ENCODE data around the gene EIF4G3. TPM values are rescaled to one million over a fixed set of nuclear protein-coding genes. Genes with fewer than 3 reads are reported as not detected.

Gene EIF4G3
- total and polyA plus RNA-seq, 9 of the 15 experiments (the other 6 are each of a cell fraction or from before 2014, with no cell fraction given) = 6.7 to 40.5 (median 32.1) TPM

- Histone ChIP-seq H3K27me3 (ENCODE audit: control insufficient read depth in 2 of 2, insufficient read depth in 2 of 2, low read length in 2 of 2) (no peaks in the 10 kb centered on the region), H3K9ac (ENCODE audit: insufficient read depth in 1 of 2, low read depth in 2 of 2, low read length in 2 of 2) (no peak overlapping the region), H3K4me3 (no peak overlapping the region), H3K4me1 (replicated peaks in 1 of 2; ENCODE audit: control insufficient read depth in 2 of 2, insufficient read depth in 2 of 2, low read length in 2 of 2) (no peaks in the 10 kb centered on the region), H3K4me2 (ENCODE audit: insufficient read depth, low read length) (no peak overlapping the region), H4K20me1 (replicated peaks; ENCODE audit: control insufficient read depth, insufficient read depth, low read length) (no peaks in the 10 kb centered on the region), H3K36me3 (ENCODE audit: control insufficient read depth, insufficient read depth, low read length) (no peaks in the 10 kb centered on the region), H3K79me2 (ENCODE audit: control insufficient read depth, insufficient read depth, low read length) (no peaks in the 10 kb centered on the region), H3K9me1 (ENCODE audit: control insufficient read depth, insufficient read depth, low read length) (no peaks in the 10 kb centered on the region), H3K9me3 (replicated peaks; ENCODE audit: control insufficient read depth, insufficient read depth, low read depth, low read length) (no peaks in the 10 kb centered on the region), H2AFZ (ENCODE audit: low read depth, low read length) (no peak overlapping the region), H3K27ac (ENCODE audit: extremely low read depth, low read depth, low read length) (no peak overlapping the region)
- FAIRE-seq = no peak
- ChIA-PET POLR2A (interaction anchor here (1.3 kb wide), 1 partner anchor 41 kb away, joined by 3 read pairs; no protein-coding TSS in a partner anchor), CTCF (ENCODE audit: low intra/inter-chr PET ratio) (no interaction called here)
- ATAC-seq = no peak
- DNase-seq (ENCODE audit: extremely low read depth in 1 of 4, low spot score in 3 of 4) = no peak
- no TSS peak for BruUV-seq (replicated peaks)
- intact Hi-C loops (cut with micrococcal nuclease) (no loop called here), in situ Hi-C loops (cut with MboI) (no loop called here)
- 77% methylated on average over 2 of the region's 2 CpGs for WGBS (ENCODE audit: insufficient coverage, low coverage, missing lambda C conversion rate)
- TF ChIP-seq ZNF512 (tag; IDR thresholded peaks at IDR 0.05) (0 out of 2 replicates have a peak, but pooled peaks have one; percentile 35), KDM4B (IDR thresholded peaks at IDR 0.05; ENCODE audit: borderline replicate concordance in 2 of 2, low read depth in 1 of 2) (no peak)
Measured at GRCh38 chr1:20947409-20947808, 229.3 kb downstream of the EIF4G3 start.

GRCh38 chr1:20936621-20937020 is 240.1 kb downstream of the EIF4G3 start:
- DNase-seq (ENCODE audit: extremely low read depth in 1 of 4, low spot score in 3 of 4) = no peak
- WGBS (ENCODE audit: insufficient coverage, low coverage, missing lambda C conversion rate) = 94% methylated on average over 2 of the region's 2 CpGs
- H3K9ac ChIP-seq (ENCODE audit: insufficient read depth in 1 of 2, low read depth in 2 of 2, low read length in 2 of 2) = no peak overlapping the region
- ATAC-seq = no peak
- no peaks in the 10 kb centered on the region for H3K9me1 ChIP-seq (ENCODE audit: control insufficient read depth, insufficient read depth, low read length)
- in situ Hi-C loops (cut with MboI) = no loop called here
- H3K4me3 ChIP-seq = no peak overlapping the region
- no TSS peak for BruUV-seq (replicated peaks)
- H3K79me2 ChIP-seq (ENCODE audit: control insufficient read depth, insufficient read depth, low read length) = no peaks in the 10 kb centered on the region
- no peak overlapping the region for H2AFZ ChIP-seq (ENCODE audit: low read depth, low read length)
- CTCF ChIA-PET (ENCODE audit: low intra/inter-chr PET ratio) = no interaction called here
- H3K4me2 ChIP-seq (ENCODE audit: insufficient read depth, low read length) = no peak overlapping the region
- peaks cover 7% of the 10 kb centered on the region; the same call in 2 of the 3 replicates for H3K36me3 ChIP-seq (ENCODE audit: control insufficient read depth, insufficient read depth, low read length)
- FAIRE-seq = no peak
- no peaks in the 10 kb centered on the region for H3K9me3 ChIP-seq (replicated peaks; ENCODE audit: control insufficient read depth, insufficient read depth, low read depth, low read length)
- no peak overlapping the region for H3K27ac ChIP-seq (ENCODE audit: extremely low read depth, low read depth, low read length)
- no peaks in the 10 kb centered on the region for H3K4me1 ChIP-seq (replicated peaks in 1 of 2; ENCODE audit: control insufficient read depth in 2 of 2, insufficient read depth in 2 of 2, low read length in 2 of 2)
- intact Hi-C loops (cut with micrococcal nuclease) = no loop called here
- no peaks in the 10 kb centered on the region for H4K20me1 ChIP-seq (replicated peaks; ENCODE audit: control insufficient read depth, insufficient read depth, low read length)
- H3K27me3 ChIP-seq (ENCODE audit: control insufficient read depth in 2 of 2, insufficient read depth in 2 of 2, low read length in 2 of 2) = no peaks in the 10 kb centered on the region
- POLR2A ChIA-PET = interaction anchor here (0.7 kb wide), 1 partner anchor 44 kb away, joined by 4 read pairs; no protein-coding TSS in a partner anchor
- no peak for TF ChIP-seq NR2C2 (CRISPR knock-in tag; IDR thresholded peaks at IDR 0.05)
- TF ChIP-seq NR2C2 (tag; IDR thresholded peaks at IDR 0.05) = no peak
- TF ChIP-seq RHOXF2B (CRISPR knock-in tag; conservative IDR thresholded peaks at IDR 0.05) = no peak
- TF ChIP-seq ZNF175 (CRISPR knock-in tag; IDR thresholded peaks at IDR 0.05; ENCODE audit: low read depth) = no peak
- no peak for TF ChIP-seq BRCA1 (IDR thresholded peaks at IDR 0.05)
- TF ChIP-seq BRCA1 (CRISPR knock-in tag; IDR thresholded peaks at IDR 0.05) = no peak
- TF ChIP-seq PRDM10 (IDR thresholded peaks at IDR 0.05; ENCODE audit: partially characterized antibody) = no peak
- no peak for TF ChIP-seq ZNF165 (CRISPR knock-in tag; IDR thresholded peaks at IDR 0.05; ENCODE audit: borderline replicate concordance)
- no peak for TF ChIP-seq ETV5 (CRISPR knock-in tag; IDR thresholded peaks at IDR 0.05; ENCODE audit: low read depth)
- no peak for TF ChIP-seq MCM3 (IDR thresholded peaks at IDR 0.05)
- TF ChIP-seq COPS2 (conservative IDR thresholded peaks at IDR 0.05) = no peak

Data from K562 (cell line).